22Rv1 (cell line): ENCODE measurements around the gene EYS.

Experiments
- H3K27ac ChIP-seq: fragments of 450-650 bp; 2 replicates; pipeline ENCODE4 v1.5.1; 2017
- ZFX ChIP-seq: fragments of 450-650 bp; IDR thresholded peaks from 2 replicates; pipeline ENCODE4 v1.6.1; 2017; ENCODE audit warnings: antibody characterized with exemption, borderline replicate concordance
- TF ChIP-seq, protein P1 (sequence below): fragments of 450-650 bp; IDR thresholded peaks from 2 replicates; pipeline ENCODE4 v1.5.1; 2017; ENCODE audit warnings: mild to moderate bottlenecking

The EYS gene

DNA sequence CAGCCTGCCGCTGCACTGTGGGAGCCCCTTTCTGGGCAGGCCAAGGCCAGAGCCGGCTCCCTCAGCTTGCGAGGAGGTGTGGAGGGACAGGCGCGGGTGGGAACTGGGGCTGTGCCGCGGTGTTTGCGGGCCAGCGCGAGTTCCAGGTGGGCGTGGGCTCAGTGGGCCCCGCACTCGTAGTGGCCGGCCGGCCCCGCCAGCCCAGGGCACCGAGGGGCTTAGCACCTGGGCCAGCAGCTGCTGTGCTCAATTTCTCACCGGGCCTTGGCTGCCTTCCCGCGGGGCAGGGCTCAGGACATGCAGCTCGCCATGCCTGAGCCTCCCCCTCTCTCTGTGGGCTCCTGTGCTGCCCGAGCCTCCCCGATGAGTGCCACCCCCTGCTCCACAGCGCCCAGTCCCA is 1683.3 kb downstream of the EYS start:
- no peak for TF ChIP-seq ZFX
- TF ChIP-seq, protein P1, sequence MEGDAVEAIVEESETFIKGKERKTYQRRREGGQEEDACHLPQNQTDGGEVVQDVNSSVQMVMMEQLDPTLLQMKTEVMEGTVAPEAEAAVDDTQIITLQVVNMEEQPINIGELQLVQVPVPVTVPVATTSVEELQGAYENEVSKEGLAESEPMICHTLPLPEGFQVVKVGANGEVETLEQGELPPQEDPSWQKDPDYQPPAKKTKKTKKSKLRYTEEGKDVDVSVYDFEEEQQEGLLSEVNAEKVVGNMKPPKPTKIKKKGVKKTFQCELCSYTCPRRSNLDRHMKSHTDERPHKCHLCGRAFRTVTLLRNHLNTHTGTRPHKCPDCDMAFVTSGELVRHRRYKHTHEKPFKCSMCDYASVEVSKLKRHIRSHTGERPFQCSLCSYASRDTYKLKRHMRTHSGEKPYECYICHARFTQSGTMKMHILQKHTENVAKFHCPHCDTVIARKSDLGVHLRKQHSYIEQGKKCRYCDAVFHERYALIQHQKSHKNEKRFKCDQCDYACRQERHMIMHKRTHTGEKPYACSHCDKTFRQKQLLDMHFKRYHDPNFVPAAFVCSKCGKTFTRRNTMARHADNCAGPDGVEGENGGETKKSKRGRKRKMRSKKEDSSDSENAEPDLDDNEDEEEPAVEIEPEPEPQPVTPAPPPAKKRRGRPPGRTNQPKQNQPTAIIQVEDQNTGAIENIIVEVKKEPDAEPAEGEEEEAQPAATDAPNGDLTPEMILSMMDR: no peak
- no peak overlapping the region for H3K27ac ChIP-seq

- TF ChIP-seq ZFX: no peak
- TF ChIP-seq, protein P1: no peak
- H3K27ac ChIP-seq: no peak overlapping the region
Measured at GRCh38 chr6:64014595-64014994, 1692.4 kb downstream of the EYS start.

DNA sequence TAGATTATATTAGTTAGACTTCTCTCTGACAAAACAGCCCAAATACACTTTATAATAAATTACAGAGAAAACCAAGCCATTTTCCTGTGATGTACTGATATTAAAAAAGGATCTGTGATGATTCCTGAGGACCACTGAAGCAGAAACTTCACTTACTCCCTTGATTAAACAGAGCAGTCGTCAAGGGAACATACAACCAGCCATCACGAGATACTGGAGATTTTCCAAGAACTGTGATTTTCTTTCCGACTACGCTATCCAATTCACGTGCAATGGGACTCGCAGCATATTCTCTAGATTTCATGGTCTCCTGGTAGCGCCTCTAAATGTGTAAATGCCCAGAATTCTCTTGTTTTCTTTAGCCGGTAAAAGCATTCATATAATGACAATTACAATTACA is 1694.0 kb downstream of the EYS start:
- TF ChIP-seq ZFX: no peak
- TF ChIP-seq, protein P1: no peak
- H3K27ac ChIP-seq: no peak overlapping the region

GRCh38 chr6:64012351-64013001 is 1694.5 kb downstream of the EYS start:
- TF ChIP-seq ZFX: no peak
- TF ChIP-seq, protein P1: peak; percentile 91
- no peak overlapping the region for H3K27ac ChIP-seq

- TF ChIP-seq, protein P1: no peak
- no peak for TF ChIP-seq ZFX
- no peak overlapping the region for H3K27ac ChIP-seq
Measured at GRCh38 chr6:64010666-64011065, 1696.4 kb downstream of the EYS start.

DNA sequence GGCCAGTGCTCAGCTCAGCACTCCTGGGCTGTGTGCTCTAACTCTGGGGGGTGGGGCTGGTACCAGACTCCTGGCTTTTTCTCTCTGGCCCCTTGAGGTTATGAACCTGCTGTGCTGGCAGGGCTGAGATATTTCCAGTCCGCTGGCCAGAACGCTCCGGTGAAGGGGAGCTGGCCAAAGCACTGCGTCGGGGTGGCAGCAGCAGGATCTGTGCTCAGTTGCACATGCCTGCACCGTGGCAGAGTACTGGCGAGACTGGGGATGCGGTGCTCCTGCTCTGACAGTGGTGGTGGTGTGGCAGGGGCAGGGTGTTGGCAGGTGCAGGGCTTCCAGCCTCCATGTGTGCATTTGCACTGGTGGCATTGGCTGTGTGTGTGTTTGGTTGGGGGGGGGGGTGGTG is 1697.0 kb downstream of the EYS start:
- no peak overlapping the region for H3K27ac ChIP-seq
- TF ChIP-seq, protein P1: no peak
- no peak for TF ChIP-seq ZFX

- TF ChIP-seq, protein P1: no peak
- TF ChIP-seq ZFX: no peak
- no peak overlapping the region for H3K27ac ChIP-seq
Measured at GRCh38 chr6:64006246-64006645, 1700.8 kb downstream of the EYS start.
